Calu3 (cell line): ENCODE results near the gene OSCP1. TPM values are rescaled to one million over a fixed set of nuclear protein-coding genes. Genes with fewer than 3 reads are reported as not detected.

Experiments
- BruUV-seq: library from RNA; stranded (reverse); fragments of 400-500 nt; replicated peaks from 2 replicates; lab custom pipeline; 2021; lab: Mats Ljungman, UMichigan
- CTCF ChIA-PET: fragments of 300-600 bp; sonication (Branson Sonifier 250); formaldehyde crosslinking; loops from one replicate; lab custom pipeline; 2022; ENCODE audit warnings: antibody characterized with exemption; lab: Charles Lee
- DNase-seq: peaks from one replicate; pipeline ENCODE4 v3.0.0; 2022
- H3K27ac Mint-ChIP-seq: one replicate; pipeline ENCODE4 v1.8.0; 2022; ENCODE audit warnings: mixed read lengths; ENCODE audit not compliant: unreplicated experiment
- H3K27me3 Mint-ChIP-seq: one replicate; pipeline ENCODE4 v1.8.0; 2022; ENCODE audit warnings: mixed read lengths; ENCODE audit not compliant: unreplicated experiment
- H3K36me3 Mint-ChIP-seq: one replicate; pipeline ENCODE4 v1.8.0; 2022; ENCODE audit warnings: mild to moderate bottlenecking, moderate library complexity, mixed read lengths; ENCODE audit not compliant: insufficient read depth, unreplicated experiment
- H3K4me1 Mint-ChIP-seq: one replicate; pipeline ENCODE4 v1.8.0; 2022; ENCODE audit warnings: mild to moderate bottlenecking, low read depth, mixed read lengths; ENCODE audit not compliant: unreplicated experiment
- H3K4me3 Mint-ChIP-seq: one replicate; pipeline ENCODE4 v1.8.0; 2022; ENCODE audit warnings: mild to moderate bottlenecking, low read depth, moderate library complexity, mixed read lengths; ENCODE audit not compliant: unreplicated experiment
- H3K9me3 Mint-ChIP-seq: one replicate; pipeline ENCODE4 v1.8.0; 2022; ENCODE audit warnings: low read depth, mixed read lengths; ENCODE audit not compliant: unreplicated experiment
- intact Hi-C: fragments of 100-400 bp; cut with micrococcal nuclease; formaldehyde crosslinking; loops from one replicate; pipeline ENCODE4 v1.10.0; 2022; ENCODE audit not compliant: unreplicated experiment
- total RNA-seq: library from RNA; stranded (reverse); gene quantifications from 2 replicates; pipeline ENCODE4 v1.2.3, GENCODE V29; 2022
- TF ChIP-seq, protein P1 (sequence below): fragments of 200-600 bp; IDR thresholded peaks from one replicate; pipeline ENCODE4 v1.8.0; 2022; ENCODE audit warnings: antibody characterized with exemption; ENCODE audit not compliant: unreplicated experiment

The OSCP1 gene
- total RNA-seq, 1 experiment from 2014 or later, result 2.0 TPM

DNA sequence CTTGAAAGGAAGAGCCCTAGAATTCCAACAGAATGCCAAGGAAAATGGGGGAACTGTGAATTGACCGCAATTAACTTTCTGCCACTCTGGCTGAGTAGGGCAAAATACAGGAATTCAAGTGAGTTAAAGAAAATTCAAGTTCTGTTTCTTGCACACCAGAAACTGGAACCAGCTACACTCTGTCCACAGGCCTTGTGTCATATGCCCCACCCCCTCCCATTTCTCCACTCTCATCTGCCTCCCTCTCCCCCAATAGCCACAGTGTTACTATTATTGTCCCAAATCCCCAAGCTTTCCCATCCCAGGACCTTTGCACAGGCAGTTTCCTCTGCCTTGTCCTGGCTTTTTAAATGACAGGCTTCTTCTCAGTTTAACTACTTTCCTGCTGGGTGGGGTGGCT, 60.3 kb downstream of the OSCP1 start:
- intact Hi-C loops, result no loop called here
- H3K27ac Mint-ChIP-seq, result no peak overlapping the region
- BruUV-seq, result no TSS peak

DNA sequence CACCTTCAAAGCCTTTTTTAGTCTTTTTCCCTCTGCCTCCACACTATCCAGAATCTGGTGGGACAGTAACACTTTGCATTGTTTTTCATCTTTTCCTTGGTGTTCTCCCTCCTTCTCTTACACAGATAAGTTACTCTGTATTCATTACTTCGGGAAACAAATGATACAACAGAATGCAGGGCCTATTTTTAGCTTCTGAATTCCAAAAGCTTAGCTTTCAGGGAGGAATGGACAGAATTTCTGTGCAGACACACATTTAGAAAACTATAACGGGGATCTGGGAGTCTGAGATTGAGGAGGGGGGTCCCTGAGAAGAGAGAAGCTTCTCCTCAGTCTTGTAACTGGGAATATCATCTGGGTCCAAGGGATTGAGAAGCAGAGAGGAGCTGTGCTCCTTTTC, 61.0 kb downstream of the OSCP1 start:
- intact Hi-C loops, result no loop called here
- no peak for DNase-seq
- Mint-ChIP-seq H3K27ac (peak overlapping the region; percentile 56), H3K36me3 (peaks cover 51% of the 10 kb centered on the region), H3K9me3 (no peaks in the 10 kb centered on the region), H3K27me3 (no peaks in the 10 kb centered on the region), H3K4me1 (peaks cover 28% of the 10 kb centered on the region), H3K4me3 (no peak overlapping the region)
- TF ChIP-seq, protein P1, sequence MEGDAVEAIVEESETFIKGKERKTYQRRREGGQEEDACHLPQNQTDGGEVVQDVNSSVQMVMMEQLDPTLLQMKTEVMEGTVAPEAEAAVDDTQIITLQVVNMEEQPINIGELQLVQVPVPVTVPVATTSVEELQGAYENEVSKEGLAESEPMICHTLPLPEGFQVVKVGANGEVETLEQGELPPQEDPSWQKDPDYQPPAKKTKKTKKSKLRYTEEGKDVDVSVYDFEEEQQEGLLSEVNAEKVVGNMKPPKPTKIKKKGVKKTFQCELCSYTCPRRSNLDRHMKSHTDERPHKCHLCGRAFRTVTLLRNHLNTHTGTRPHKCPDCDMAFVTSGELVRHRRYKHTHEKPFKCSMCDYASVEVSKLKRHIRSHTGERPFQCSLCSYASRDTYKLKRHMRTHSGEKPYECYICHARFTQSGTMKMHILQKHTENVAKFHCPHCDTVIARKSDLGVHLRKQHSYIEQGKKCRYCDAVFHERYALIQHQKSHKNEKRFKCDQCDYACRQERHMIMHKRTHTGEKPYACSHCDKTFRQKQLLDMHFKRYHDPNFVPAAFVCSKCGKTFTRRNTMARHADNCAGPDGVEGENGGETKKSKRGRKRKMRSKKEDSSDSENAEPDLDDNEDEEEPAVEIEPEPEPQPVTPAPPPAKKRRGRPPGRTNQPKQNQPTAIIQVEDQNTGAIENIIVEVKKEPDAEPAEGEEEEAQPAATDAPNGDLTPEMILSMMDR, result no peak
- CTCF ChIA-PET, result no interaction called here
- BruUV-seq, result no TSS peak

More for the DNA sequence above, 60.3 kb downstream of the OSCP1 start:
- TF ChIP-seq, protein P1, result no peak
- H3K4me1 Mint-ChIP-seq, result peaks cover 21% of the 10 kb centered on the region
- H3K27me3 Mint-ChIP-seq, result no peaks in the 10 kb centered on the region
- CTCF ChIA-PET, result no interaction called here
- peaks cover 44% of the 10 kb centered on the region for H3K36me3 Mint-ChIP-seq
- H3K4me3 Mint-ChIP-seq, result no peak overlapping the region
- H3K9me3 Mint-ChIP-seq, result no peaks in the 10 kb centered on the region
- no peak for DNase-seq

DNA sequence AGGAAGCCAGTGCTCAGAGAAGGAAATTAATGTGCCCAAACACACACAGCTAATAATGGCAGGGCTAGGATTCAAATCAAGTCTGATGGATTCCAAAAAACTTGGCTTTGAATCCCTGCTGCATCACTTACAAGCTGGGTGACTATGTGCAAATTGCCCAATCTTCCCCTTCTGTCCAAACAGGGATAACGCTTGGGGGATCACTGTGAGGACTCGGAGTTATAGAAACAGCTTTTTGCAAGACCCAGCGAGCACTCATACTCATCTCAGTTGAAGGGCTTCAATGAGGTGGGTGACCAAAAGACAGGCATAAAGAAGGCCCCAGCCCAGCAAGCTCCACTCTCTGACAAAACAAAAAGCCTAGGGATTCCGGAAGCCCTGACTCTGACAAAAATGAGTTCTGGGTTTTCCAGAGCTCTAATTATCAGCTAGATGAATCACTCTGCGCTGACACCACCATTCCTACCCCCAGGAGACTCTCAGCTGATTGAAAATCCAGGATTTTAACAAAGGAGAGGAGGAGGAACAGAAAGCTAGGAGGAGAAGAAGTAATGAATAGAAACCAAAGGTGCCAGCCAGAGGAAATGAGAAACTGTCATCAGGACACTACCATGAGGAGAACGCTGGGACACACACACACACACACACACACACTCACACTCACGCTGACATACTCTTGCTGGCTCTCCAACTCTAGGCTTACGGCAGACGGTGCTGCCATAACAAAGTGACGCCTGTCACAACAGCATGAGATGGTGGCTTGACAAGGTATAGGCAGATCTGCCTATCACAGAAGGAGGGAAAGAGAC, 62.9 kb downstream of the OSCP1 start:
- H3K4me1 Mint-ChIP-seq, result peaks cover 43% of the 10 kb centered on the region
- H3K4me3 Mint-ChIP-seq, result peak overlapping the region; percentile 90
- H3K27ac Mint-ChIP-seq, result peak overlapping the region; percentile 100
- CTCF ChIA-PET, result interaction anchor here (0.6 to 2.1 kb wide), 9 partner anchors 10 to 1545 kb away, joined by 3 to 12 read pairs (median 6); partner anchors contain the start of gene LSM10
- peaks cover 62% of the 10 kb centered on the region for H3K36me3 Mint-ChIP-seq
- TF ChIP-seq, protein P1, result no peak
- no peak for DNase-seq
- H3K27me3 Mint-ChIP-seq, result no peaks in the 10 kb centered on the region
- BruUV-seq, result no TSS peak
- intact Hi-C loops, result no loop called here
- no peaks in the 10 kb centered on the region for H3K9me3 Mint-ChIP-seq

DNA sequence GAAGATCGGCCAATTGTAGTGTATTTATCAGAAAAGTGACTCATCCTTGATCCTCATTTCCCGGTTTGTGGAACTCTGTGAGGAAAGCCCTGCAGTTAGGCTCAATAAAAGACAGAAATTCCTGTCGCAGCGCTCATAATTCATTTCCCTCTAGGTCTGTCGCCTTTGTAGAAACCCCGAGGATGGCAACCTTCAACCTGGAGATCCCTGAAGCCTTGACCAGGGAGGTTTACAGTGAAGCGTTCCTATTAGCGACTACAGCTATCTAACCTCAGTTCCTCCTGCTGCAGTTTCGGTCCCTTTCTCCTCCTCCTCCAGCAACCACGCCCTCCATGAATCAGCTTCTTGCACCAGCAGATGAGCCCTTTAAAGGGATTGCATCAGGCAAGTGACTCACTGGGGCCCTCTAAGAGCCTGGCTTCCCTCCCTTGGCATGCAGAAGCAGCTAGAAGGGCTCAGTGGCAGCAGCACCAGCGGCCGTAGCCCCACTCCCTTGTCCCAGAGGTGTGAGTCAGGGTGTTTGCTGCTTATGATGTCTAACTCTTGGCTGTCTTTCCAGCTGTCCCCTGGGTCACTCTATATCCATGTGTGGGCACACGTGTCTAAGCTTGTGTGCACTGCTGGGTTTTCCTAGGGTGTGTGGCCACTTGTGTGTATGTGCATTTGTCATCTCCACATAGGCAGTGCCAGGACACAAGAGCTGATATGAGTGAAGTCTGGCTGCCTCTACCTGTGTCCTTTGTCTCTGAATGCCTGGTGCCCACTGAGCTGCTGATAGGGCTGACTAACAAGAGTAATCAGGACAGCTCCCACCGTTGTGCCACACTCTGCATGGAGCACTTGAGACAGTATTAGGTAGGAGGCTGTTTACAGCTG, 63.7 kb downstream of the OSCP1 start:
- Mint-ChIP-seq H3K4me1 (peaks cover 50% of the 10 kb centered on the region), H3K9me3 (no peaks in the 10 kb centered on the region), H3K36me3 (peaks cover 60% of the 10 kb centered on the region), H3K4me3 (peak overlapping the region; percentile 90), H3K27me3 (no peaks in the 10 kb centered on the region), H3K27ac (peak overlapping the region; percentile 100)
- intact Hi-C loops, result no loop called here
- DNase-seq, result peak; percentile 95
- CTCF ChIA-PET, result interaction anchor here (0.6 to 2.1 kb wide), 8 partner anchors 11 to 1546 kb away, joined by 3 to 12 read pairs (median 7); partner anchors contain the start of gene LSM10
- TSS peak; percentile 60 for BruUV-seq
- TF ChIP-seq, protein P1, result no peak
